HG02973 (cell line): ENCODE results near the gene SAMD9.
"Not testable (repeated sequence)": the region's sequence is repeated elsewhere in the genome, so short reads cannot be mapped to it uniquely, and the experiment has no call there.

Source experiments
- ATAC-seq: cut with Tn5 transposase; IDR thresholded peaks from one replicate; pipeline ENCODE4 v1.9.1; 2021; ENCODE audit warnings: moderate library complexity; ENCODE audit not compliant: unreplicated experiment

Gene SAMD9

GRCh38 chr7:93120592-93121549 is 3.1 kb upstream of the SAMD9 start:
- no peak for ATAC-seq

- ATAC-seq: no peak
Measured at GRCh38 chr7:93119191-93119905, 1.6 kb upstream of the SAMD9 start.

- ATAC-seq: no peak
Measured at GRCh38 chr7:93117327-93117726, 452 bp downstream of the SAMD9 start.

GRCh38 chr7:93115796-93116195 is 2.0 kb downstream of the SAMD9 start:
- ATAC-seq: no peak

GRCh38 chr7:93108003-93108402 is 9.8 kb downstream of the SAMD9 start:
- ATAC-seq: no peak

- no peak for ATAC-seq
Measured at GRCh38 chr7:93097388-93097787, 20.4 kb downstream of the SAMD9 start.

- no peak for ATAC-seq
Measured at GRCh38 chr7:93092757-93093370, 24.9 kb downstream of the SAMD9 start.

- not testable (repeated sequence) for ATAC-seq
Measured at GRCh38 chr7:93073357-93073756, 44.4 kb downstream of the SAMD9 start.

- ATAC-seq: no peak
Measured at GRCh38 chr7:93062599-93062998, 55.2 kb downstream of the SAMD9 start.

- no peak for ATAC-seq
Measured at GRCh38 chr7:93060865-93061264, 56.9 kb downstream of the SAMD9 start.

- ATAC-seq: no peak
Measured at GRCh38 chr7:93060025-93060424, 57.8 kb downstream of the SAMD9 start.

- not testable (repeated sequence) for ATAC-seq
Measured at GRCh38 chr7:93056621-93057020, 61.2 kb downstream of the SAMD9 start.

GRCh38 chr7:93055543-93056107 is 62.2 kb downstream of the SAMD9 start:
- ATAC-seq: peak; percentile 54

GRCh38 chr7:93054975-93055374 is 62.8 kb downstream of the SAMD9 start:
- no peak for ATAC-seq

- ATAC-seq: no peak
Measured at GRCh38 chr7:93053949-93054943, 63.5 kb downstream of the SAMD9 start.

- no peak for ATAC-seq
Measured at GRCh38 chr7:93053209-93053948, 64.4 kb downstream of the SAMD9 start.

- ATAC-seq: no peak
Measured at GRCh38 chr7:93051660-93052059, 66.1 kb downstream of the SAMD9 start.
